Posterior cingulate gyrus (tissue), 11 donors: ENCODE data around the gene BIK.
"Not testable (repeated sequence)": the region's sequence is repeated elsewhere in the genome, so short reads cannot be mapped to it uniquely, and the experiment has no call there.

ENCODE experiments used
- DNase-seq, 10 donors: peaks; one replicate each; pipeline versions ENCODE4 v3.0.0 to v3.0.0-alpha.2; 2020 to 2021; ENCODE audit warnings: mixed read lengths in 3 of 10
- intact Hi-C: fragments of 100-400 bp; cut with DNase I; formaldehyde crosslinking; loops from one replicate; pipeline ENCODE4 v1.15.1; 2023

BIK gene

GRCh38 chr22:43101306-43101705 lies 9.2 kb upstream of the BIK start:
- DNase-seq: no peak

GRCh38 chr22:43104056-43104625 lies 6.4 kb upstream of the BIK start:
- DNase-seq, intact Hi-C loops: not testable (repeated sequence)

More at GRCh38 chr22:43101306-43101705, 9.2 kb upstream of the BIK start:
- intact Hi-C loops: no loop called here

- intact Hi-C loops, DNase-seq: not testable (repeated sequence)
These were observed 5.6 kb upstream of the BIK start for GRCh38 chr22:43104950-43105349.

- intact Hi-C loops: no loop called here
These were observed 4.2 kb upstream of the BIK start for GRCh38 chr22:43106302-43106701.

GRCh38 chr22:43109511-43109910 lies 1.0 kb upstream of the BIK start:
- intact Hi-C loops: no loop called here
- DNase-seq: no peak

More at GRCh38 chr22:43106302-43106701, 4.2 kb upstream of the BIK start:
- no peak for DNase-seq

- DNase-seq: no peak
These were observed 568 bp upstream of the BIK start for GRCh38 chr22:43109921-43110443.

GRCh38 chr22:43110927-43111623 lies 525 bp downstream of the BIK start:
- DNase-seq: no peak
- intact Hi-C loops: no loop called here

More at GRCh38 chr22:43109921-43110443, 568 bp upstream of the BIK start:
- intact Hi-C loops: no loop called here

- intact Hi-C loops: no loop called here
- peak in 1 of 10 donors; percentile 68 for DNase-seq
These were observed 3.1 kb downstream of the BIK start for GRCh38 chr22:43113526-43114251.

- intact Hi-C loops: no loop called here
- no peak for DNase-seq
These were observed 4.4 kb downstream of the BIK start for GRCh38 chr22:43114958-43115357.

GRCh38 chr22:43116932-43117331 lies 6.4 kb downstream of the BIK start:
- DNase-seq: no peak
- intact Hi-C loops: no loop called here

- peak in 1 of 10 donors; percentile 65 for DNase-seq
- intact Hi-C loops: no loop called here
These were observed 7.7 kb downstream of the BIK start for GRCh38 chr22:43118024-43118849.

- intact Hi-C loops: no loop called here
- no peak for DNase-seq
These were observed 8.5 kb downstream of the BIK start for GRCh38 chr22:43118953-43119458.

GRCh38 chr22:43126501-43127165 lies 16.1 kb downstream of the BIK start:
- DNase-seq: no peak
- intact Hi-C loops: no loop called here

GRCh38 chr22:43127166-43127908 lies 16.8 kb downstream of the BIK start:
- peak in 1 of 10 donors; percentile 79 for DNase-seq
- intact Hi-C loops: no loop called here

- intact Hi-C loops: no loop called here
- DNase-seq: peak in 1 of 10 donors; percentile 74
These were observed 17.6 kb downstream of the BIK start for GRCh38 chr22:43128116-43128515.

GRCh38 chr22:43128928-43129424 lies 18.4 kb downstream of the BIK start:
- intact Hi-C loops: no loop called here
- peak in 1 of 10 donors; percentile 69 for DNase-seq

GRCh38 chr22:43129426-43130425 lies 19.2 kb downstream of the BIK start:
- peak in 1 of 10 donors; percentile 61 for DNase-seq
- intact Hi-C loops: no loop called here
